ENCODE results near the gene TMEM273. TPM values are rescaled to one million over a fixed set of nuclear protein-coding genes. Genes with fewer than 3 reads are reported as not detected.

The TMEM273 gene
- total RNA-seq, 1 experiment from 2014 or later = 0.09 TPM

- TF ChIP-seq ZNF671 (CRISPR knock-in tag; IDR thresholded peaks at IDR 0.05) (no peak), ZNF425 (CRISPR knock-in tag; conservative IDR thresholded peaks at IDR 0.05) (no peak), SP1 (CRISPR knock-in tag; conservative IDR thresholded peaks at IDR 0.05) (no peak), ZNF317 (CRISPR knock-in tag; IDR thresholded peaks at IDR 0.05; ENCODE audit: borderline replicate concordance, low read depth) (no peak), HMGA2 (CRISPR knock-in tag; IDR thresholded peaks at IDR 0.05) (no peak)
- ATAC-seq (no peak), DNase-seq (ENCODE audit: low spot score) (no peak)
- Mint-ChIP-seq H3K27ac (no peak overlapping the region), H3K36me3 (no peaks in the 10 kb centered on the region), H3K4me1 (peaks cover 7% of the 10 kb centered on the region; the same call in 1 of the 2 replicates), H3K9me3 (no peaks in the 10 kb centered on the region), H3K27me3 (ENCODE audit: low read depth) (no peaks in the 10 kb centered on the region), H3K4me3 (no peak overlapping the region)
- POLR2A ChIA-PET = no interaction called here
- CTCF ChIA-PET = interaction anchor here (2.7 kb wide), 1 partner anchor 12 kb away, joined by 12 read pairs; no protein-coding TSS in a partner anchor
Measured at GRCh38 chr10:49176310-49177268, 11.6 kb downstream of the TMEM273 start.

- CTCF ChIA-PET = interaction anchor here (1.6 to 2.7 kb wide), 3 partner anchors 11 to 233 kb away, joined by 5 to 12 read pairs (median 8); no protein-coding TSS in a partner anchor
- no peak overlapping the region for H3K4me3 Mint-ChIP-seq
- H3K27ac Mint-ChIP-seq = no peak overlapping the region
- ATAC-seq (no peak), DNase-seq (ENCODE audit: low spot score) (no peak)
- TF ChIP-seq ESRRA (CRISPR knock-in tag; IDR thresholded peaks at IDR 0.05; ENCODE audit: borderline replicate concordance) (no peak), JUN (CRISPR knock-in tag; IDR thresholded peaks at IDR 0.05) (no peak), ZNF396 (CRISPR knock-in tag; IDR thresholded peaks at IDR 0.05; ENCODE audit: borderline replicate concordance) (no peak), MAX (CRISPR knock-in tag; IDR thresholded peaks at IDR 0.05) (no peak), CDX4 (CRISPR knock-in tag; IDR thresholded peaks at IDR 0.05; ENCODE audit: borderline replicate concordance) (no peak), CREM (CRISPR knock-in tag; IDR thresholded peaks at IDR 0.05) (no peak)
- H3K4me1 Mint-ChIP-seq = peaks cover 7% of the 10 kb centered on the region; the same call in 1 of the 2 replicates
- H3K36me3 Mint-ChIP-seq = no peaks in the 10 kb centered on the region
- no peaks in the 10 kb centered on the region for H3K9me3 Mint-ChIP-seq
- POLR2A ChIA-PET = no interaction called here
- no peaks in the 10 kb centered on the region for H3K27me3 Mint-ChIP-seq (ENCODE audit: low read depth)
Measured at GRCh38 chr10:49175587-49176309, 12.4 kb downstream of the TMEM273 start.

GRCh38 chr10:49174926-49175500 is 13.2 kb downstream of the TMEM273 start:
- Mint-ChIP-seq H3K9me3 (no peaks in the 10 kb centered on the region), H3K4me3 (no peak overlapping the region), H3K4me1 (peaks cover 7% of the 10 kb centered on the region; the same call in 1 of the 2 replicates), H3K27me3 (ENCODE audit: low read depth) (no peaks in the 10 kb centered on the region), H3K36me3 (no peaks in the 10 kb centered on the region), H3K27ac (no peak overlapping the region; the same call in 1 of the 2 replicates)
- ChIA-PET CTCF (interaction anchor here (1.6 to 2.7 kb wide), 3 partner anchors 10 to 233 kb away, joined by 5 to 12 read pairs (median 8); no protein-coding TSS in a partner anchor), POLR2A (no interaction called here)
- ATAC-seq = no peak
- DNase-seq (ENCODE audit: low spot score) = no peak
- TF ChIP-seq CBFB (CRISPR knock-in tag; IDR thresholded peaks at IDR 0.05; ENCODE audit: low read depth) (no peak), HMGA2 (CRISPR knock-in tag; IDR thresholded peaks at IDR 0.05) (no peak), HMGXB4 (CRISPR knock-in tag; IDR thresholded peaks at IDR 0.05) (no peak), RELA (CRISPR knock-in tag; IDR thresholded peaks at IDR 0.05; ENCODE audit: borderline replicate concordance) (no peak), USF2 (CRISPR knock-in tag; IDR thresholded peaks at IDR 0.05) (no peak), JUN (CRISPR knock-in tag; IDR thresholded peaks at IDR 0.05) (no peak), ATF3 (CRISPR knock-in tag; conservative IDR thresholded peaks at IDR 0.05) (no peak)
